ELR (cell line): Measurements from ENCODE around the gene ATP10A.

ENCODE experiments used
- DNase-seq: peaks from one replicate; pipeline ENCODE4 v3.0.0-alpha.2; 2015; ENCODE audit warnings: low read depth

ATP10A gene

DNA sequence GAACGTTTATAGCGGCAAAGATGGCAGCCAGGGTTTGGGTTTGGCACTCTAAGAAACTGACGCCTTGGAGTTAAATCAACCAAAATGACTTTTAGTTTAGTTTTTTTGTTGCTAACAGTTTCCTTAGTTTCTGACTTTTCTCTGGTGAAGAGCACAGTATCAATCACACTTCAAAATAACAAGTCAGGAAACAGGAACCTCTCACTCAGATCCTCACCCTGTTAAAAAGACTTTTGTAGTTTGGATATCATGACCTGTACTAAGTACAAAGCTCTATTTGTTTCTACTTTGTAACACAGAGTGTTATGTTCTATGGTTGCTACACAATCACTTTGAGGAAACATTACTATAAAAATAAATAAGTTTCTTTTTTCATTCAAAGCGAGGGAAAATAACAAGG is 51.1 kb downstream of the ATP10A start:
- no peak for DNase-seq

DNA sequence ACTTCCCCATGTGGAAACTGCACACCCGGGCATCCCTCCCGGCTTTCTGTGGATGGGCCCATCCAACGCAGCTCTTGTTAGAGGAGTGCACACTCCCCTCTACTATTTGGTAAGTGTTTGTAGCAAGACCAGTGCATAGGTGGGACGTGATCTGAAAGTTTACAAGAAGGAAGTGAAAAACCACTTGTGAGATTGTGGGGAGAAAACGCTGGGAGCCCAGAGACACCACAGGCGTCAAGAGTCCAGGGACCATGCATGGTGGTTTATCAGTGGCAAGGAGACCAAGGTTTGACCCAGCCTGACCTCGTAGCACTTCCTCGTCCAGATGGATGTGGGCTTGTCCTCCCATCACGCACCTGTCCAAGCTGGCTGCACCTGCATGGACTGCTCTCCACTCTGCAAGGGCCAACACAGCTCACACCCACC is 51.6 kb downstream of the ATP10A start:
- DNase-seq = no peak

DNA sequence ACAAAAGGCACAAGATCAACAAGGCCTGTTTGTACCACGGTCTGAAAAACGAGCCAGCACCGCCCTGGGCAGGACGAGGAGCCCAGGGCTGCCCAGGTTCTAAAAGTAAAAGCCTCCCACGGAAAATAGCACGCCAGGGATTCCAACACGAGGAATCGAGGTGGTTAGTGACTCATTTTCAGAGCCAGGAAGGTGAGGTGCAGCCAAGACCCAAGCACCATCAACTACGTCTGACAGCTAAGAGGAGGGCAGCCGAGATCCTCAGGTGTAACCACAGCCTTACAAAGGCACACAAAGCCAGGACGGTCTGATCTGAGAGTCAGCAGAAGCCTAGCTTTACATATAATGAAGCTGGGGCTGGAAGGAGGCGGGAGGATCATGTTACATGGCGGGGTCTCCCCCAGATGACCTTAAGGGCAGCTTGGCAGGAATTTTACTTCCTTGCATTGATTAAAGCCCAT is 52.5 kb downstream of the ATP10A start:
- no peak for DNase-seq

DNA sequence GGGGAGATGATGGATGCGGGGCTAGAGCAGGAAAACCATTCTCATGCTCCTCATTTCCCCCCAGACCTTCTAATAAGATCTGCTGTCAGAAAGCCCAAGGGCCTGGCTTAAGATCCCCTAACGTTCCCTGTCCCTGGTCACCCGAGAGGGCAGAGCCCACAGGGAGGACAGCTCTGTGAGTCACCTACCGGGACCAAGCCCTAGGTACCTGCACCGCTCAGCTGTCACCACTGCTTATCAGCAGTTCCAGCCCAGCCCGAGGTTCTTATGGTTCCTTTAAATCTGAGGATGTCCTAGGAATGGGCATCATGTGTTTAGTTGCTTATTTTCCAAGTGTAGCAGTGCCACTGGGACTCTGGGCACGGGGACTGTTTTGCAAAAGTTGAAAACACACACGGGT is 53.0 kb downstream of the ATP10A start:
- DNase-seq = no peak

DNA sequence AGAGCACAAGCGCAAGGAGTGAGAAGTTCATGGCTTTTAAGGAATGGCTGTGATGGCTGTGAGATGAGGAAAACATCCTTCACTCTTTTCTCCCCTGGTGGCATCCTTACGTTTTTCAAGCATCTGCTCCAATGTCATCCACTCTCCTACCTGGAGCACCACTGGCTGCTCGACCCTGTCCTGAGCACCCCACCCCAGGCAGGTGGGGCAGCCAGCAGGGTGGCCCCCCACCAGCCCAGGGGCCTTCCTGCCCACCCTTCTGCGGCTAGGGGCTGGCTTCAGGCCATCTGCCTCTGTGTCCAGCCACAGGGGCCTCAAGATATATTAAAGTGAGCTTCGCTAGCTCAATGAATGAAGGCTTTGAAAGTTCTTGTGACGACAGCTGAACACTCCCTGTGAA is 56.1 kb downstream of the ATP10A start:
- no peak for DNase-seq

DNA sequence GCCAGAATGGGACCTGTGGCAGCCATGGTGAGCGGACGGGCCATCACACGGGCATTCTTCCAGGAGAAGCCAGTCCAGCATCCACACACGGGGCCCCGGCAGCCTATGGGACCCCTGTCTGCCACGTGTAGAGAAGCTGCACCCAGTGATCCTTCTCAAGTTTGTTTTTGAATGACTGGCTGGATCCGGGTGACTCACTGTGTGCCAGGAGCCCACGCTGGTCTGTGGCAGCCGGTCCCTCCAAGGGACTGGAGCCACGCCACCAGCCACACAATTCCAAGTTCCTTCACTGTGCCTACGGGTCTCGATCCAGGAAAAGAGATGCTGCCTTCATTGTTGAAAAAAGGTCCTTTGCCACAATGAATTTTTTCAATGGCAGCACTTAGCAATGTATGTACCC is 58.1 kb downstream of the ATP10A start:
- DNase-seq = no peak

DNA sequence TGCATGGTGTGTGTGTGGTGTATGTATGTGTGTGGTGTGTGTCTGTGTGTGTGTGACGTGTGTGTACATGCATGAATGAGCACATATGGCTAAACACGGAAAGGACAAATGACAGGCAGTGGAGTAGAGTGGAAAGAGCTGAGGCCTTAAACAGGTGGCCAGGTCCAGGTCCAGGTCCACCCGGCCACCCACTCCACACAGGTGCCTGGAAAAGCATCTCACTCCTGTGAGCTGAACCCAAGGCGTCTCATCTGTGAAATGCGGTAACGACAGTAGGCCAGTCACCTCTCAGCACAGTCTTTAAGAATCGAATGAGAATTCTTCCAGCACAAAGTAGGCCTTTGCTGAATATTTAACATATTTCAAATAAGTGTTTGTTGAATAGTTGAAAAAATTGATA is 58.7 kb downstream of the ATP10A start:
- DNase-seq = no peak

DNA sequence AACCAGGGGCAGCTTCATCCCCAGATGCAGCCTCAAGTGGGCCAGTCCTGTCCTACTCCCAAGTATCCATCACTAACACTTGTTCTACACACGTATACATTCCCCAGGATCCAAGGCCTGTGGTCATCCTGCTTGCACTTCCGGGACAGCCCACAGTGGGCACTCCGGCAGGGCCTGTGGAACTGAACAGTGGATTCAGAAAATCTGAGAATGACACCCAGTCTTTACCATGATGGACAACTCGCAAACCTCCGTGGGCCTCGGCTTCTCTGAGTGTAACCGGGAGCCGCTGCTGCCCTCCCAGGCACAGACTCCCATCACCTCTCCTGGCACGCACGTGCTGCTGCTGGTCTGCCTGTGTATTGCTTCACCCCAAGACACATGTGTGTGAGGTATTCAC is 59.6 kb downstream of the ATP10A start:
- no peak for DNase-seq

DNA sequence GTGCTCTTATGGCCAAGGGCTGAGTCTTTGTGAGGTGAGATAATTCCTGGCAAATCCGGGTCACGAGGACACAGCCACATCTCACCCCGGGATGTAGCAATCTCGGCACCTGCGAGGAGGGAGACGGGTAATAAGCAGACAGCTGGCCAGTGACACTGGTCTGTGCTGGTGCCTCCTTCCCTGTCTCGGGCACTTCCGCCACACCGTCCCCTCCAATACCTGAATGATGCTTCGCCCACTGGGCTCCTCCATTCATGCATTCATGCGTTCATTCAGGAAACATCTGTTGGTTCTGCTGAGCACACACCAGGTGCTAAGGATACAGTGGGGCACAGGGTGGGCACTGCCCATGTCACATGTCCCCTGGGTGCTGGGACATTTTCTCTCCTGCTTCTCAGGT is 60.1 kb downstream of the ATP10A start:
- no peak for DNase-seq

DNA sequence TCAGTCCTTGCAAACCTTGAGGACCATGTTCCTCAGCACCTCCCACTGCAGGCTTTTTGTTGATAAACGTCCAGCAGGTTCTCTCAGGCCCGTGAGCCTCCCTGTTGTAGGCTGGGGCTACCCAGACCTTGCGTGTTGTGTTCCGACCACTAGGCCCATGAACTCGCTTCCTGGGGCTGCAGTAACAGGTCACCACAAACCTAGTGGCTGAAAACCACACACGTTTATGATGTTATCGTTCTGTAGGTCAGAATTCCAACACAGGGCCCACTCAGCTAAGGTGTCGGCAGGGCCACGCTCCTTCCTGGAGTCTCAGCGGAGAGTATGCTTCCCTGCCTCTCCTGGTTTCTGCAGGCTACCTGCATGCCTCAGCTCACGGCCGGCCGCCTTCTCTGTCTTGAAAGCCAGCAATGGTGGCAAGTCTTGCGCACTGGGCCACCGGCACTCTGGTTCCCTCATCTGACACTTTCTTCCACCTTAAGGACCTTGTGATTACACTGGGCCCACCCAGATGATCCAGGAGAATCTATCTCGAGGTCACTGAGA is 60.8 kb downstream of the ATP10A start:
- DNase-seq = no peak

DNA sequence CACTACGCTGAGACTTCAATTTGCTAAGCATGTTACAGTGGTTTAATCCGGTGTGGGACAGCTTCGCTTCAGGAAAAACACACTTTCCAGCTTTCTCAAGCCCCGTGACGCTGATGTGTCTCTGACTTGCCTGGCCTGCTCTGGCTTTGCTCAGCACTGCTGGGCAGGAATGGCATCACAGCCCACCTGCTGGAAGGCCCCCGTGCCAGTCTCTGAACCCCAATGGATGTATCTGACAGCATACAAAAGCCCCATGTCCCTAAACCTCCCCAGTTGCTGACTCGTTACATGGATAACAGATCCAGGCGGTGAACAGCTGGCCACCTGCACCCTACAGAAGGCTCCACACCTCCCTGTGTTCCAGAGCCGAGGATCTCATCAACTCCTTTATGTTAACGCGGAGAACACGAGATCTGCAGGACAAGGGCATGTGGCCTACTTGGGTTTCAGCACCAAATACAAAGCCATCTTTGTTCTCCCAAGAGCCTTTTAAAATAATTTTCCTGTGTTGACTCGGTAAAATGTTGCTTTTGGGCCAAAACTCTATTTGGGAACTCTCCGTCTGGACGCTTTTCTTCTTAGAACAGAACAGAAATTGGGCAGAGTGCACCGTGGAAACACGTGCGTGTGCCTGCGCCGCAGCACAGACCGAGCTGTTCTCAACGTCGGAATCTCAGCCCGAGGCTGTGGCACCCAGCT is 61.4 kb downstream of the ATP10A start:
- no peak for DNase-seq

DNA sequence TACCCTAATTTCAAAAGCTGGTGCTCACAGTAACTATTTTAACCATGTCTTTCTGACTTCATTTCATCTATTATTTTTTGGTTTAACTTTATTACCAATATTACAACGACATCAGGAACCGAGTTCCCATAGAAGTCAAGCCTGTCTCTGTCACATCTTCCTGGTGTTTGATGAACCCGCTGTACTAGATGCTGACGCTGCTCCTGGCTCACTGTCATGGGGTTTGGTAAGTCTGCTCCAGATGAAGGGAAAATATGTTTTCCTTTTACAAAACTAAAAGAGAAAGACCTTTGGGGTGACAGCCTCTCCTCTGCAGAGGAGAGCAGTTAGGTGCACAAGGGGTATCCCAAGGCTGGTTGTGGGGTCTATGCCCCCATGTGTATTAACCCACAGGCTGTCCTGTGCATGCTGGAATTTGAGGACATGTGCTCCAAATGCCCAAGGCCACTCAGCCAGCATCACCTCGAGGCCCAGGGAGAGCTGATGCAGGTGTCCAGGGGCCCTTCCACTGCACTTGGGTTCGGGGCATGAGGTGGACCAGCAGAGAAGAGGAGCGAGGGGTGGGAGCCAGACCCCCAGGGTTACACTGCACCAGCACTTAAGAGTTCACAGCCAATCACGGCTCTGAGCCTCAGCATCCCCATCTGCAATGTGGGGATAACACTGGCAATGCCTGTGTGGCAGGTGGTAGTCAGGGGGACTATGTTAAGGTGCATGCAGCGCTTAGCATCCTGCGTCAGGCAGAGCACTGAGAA is 62.2 kb downstream of the ATP10A start:
- no peak for DNase-seq

DNA sequence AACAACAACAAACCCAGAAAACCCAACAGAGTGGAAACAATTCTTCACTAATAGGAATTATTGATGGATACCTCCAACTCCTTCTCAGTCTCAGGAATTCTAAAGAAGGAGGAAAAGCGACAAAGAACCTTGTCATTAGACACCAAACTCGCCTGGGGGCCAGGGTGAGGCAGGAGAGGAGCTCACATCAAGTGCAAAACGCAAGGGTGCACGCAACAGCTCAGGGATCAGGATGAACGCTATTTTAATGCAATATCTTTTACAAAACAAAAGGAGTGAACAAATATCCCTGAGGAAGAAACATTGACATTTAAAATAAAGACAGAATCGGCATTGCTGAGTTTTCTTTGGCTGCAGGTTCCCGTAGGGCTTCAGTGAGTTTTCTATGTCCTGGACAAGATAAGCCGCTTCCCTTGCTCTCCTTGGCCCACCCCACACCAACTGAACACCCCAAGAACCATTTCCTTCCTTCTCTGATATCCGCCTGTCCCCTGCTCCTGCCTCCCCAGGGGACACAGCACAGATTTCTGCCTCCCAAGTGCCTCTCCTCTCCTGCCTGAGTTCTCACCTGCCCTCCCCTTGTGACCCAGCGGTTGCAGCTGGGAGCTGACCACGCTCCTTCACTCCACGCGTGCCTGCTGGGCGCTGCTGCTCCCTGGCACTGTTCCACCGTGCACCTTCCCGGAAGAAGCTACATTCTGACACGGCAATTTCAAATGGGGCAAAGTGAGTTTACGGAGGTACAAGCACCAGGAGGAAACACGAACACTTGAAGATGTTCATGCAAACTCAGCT is 63.0 kb downstream of the ATP10A start:
- DNase-seq = no peak

DNA sequence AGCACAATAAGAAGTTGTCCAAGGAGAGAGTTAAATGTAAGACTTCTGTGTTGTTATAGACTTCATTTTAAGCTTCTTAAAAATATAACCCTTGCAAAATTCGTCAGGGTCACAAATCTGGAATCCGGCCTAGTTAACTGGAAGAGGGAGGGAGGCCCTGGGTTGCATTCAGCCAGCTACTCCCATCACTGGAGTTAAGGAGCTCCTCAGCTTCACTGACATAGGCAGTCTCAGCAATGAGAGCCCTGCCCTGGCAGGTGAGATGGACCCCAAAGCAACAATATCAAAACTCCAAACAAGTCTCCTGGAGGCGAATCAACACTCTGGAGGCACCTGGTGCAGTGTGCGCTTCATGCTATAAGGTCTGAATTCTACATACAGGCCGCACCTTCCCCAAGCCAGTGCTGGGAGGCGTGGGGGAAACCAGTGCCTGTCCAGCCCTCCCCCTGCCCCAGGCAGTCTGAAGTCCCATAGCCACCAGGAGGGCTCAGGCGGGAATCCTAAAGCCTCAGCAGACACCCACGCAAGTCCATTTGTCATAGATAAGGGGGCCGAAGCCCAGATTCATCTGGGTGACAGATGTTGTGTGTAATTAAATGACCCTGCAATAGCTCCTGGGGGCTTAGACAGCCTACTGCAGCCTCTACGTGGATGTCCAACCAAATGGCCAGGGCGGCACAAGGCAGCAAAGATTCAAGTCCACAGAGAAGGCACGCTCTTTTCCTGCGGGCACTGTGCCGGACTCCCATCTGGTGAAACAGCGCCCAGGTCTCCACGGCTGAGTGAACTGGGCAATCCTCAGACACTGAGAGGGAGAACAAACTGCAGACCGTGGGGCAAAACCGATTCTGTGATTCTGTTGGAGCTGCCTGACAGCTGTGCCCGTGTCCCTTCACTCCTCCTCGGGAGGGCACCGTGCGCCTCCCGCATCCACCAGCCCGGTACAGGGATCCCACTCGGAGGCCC is 64.9 kb downstream of the ATP10A start:
- no peak for DNase-seq

DNA sequence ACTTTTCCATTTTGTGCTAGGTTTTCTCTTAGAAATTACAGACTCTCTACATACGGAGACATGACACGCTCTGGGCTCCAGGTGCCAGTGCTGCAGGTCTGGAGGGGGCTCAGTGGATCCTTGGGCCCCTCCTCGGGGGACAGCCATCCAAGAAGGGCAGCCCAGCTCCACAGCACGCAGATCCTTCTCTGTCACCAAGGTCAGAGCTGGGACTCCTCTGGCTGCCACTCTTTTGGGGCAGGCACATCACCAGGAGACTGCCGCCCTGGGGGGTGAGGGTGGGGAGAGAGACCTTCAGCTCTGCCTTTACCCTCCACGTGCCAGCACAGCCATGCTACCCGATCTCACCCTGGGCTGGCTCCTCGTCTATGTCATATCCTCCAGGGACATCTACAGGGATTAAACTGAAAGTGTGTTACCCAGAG is 65.6 kb downstream of the ATP10A start:
- no peak for DNase-seq

DNA sequence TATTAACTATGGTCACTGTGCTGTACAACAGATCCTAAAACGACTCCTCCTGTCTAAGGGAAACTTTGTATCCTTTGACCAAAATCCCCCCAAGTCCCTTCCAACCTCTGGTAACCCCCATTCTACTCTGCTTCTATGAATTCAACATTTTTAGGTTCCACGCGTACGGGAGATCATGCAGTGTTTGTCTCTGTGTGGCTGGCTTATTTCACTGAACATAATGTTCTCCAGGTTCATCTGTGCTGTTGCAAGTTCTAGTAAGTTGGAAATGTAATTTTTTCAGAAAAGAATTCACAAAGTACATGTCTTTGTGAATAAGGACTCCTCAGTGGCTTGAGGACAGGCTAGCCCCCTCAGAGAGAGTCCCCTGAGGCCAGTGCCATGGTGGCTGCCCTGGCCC is 66.1 kb downstream of the ATP10A start:
- DNase-seq = no peak

DNA sequence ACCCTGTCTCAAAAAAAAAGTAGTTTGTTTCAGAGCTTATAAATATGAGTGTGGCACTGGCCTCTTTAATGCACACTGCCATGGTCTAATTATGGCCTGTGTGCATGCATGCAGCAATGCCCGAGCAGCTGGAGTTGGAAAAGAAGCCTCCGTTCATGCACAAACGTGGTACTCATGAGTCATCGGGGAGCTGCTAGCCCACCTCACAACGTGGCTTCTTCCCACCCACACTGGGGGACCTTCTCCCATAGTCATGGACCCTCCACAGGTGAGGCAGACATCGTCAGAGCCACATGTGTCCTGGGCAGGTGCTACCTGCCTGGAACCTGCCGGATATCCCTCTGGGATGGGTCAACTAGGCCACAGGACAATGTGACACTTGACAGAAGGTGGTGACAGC is 66.7 kb downstream of the ATP10A start:
- DNase-seq = no peak

DNA sequence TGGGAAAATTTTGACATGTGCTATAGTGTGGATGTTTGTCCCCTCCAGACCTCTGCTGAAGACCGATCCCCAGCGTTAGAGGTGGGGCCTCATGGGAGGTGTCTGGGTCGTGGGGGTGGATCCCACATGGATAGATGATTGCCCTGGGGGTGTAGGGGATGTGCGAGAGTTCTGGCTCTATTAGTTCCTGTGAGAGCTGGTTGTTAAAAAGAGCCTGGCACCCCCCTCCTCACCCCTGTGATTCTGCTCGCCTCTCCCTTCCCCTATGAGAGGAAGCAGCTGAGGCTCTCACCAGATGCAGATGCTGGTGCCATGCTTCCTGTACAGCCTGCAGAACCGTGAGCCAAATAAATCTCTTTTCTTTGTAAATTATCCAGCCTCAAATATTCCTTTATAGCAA is 67.4 kb downstream of the ATP10A start:
- no peak for DNase-seq

DNA sequence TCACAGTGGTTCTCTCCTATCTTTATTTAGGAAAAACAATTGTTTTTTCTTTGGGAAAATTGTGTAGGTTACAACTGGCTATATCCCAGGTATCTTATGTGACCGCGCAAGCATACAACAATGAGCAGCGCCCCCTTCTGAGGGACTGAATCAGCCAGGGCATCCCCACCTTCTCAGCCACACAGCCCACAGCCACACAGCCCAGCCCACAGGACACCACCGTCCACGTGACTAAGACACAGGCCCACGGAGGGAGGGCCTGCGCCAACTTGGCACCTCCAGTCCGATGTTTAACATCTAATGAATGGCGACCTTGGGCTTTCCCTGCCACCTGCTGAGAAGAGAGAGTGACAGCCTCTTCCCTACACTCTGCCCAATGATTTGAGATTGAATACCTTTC is 68.1 kb downstream of the ATP10A start:
- DNase-seq = no peak

DNA sequence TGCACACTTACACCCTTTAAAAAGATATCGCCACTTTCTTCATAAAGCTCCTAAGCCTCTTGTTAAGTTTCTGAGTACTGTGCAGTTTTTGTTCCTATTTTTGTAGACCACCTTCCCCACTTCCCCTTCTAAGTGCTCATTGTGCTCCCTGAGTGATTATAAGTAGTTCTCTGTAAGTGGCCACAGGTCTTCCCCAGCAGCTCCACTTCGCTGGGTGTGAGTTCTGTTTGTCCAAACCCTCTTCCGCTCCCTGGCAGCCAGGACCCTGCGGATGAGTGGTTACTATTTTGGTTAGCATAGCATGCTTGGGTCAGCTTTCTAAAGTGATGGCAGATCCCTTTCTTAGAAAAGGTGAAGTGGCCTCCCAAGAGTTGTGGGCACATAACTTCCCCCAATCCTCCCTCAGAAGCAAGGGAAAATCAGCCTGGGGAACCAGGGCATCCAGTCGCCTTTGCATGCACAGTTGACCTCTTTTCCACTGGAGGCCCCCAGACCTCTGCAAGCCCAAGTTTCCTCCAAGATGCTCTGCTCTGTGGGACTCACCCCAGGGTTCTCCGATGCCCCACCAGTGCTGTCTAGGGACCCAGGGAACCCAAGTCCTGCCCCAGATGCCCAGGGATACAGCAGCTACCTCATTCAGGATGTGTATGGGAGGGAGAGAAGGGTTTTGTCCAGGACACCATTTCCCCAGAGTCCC is 69.6 kb downstream of the ATP10A start:
- DNase-seq = no peak

DNA sequence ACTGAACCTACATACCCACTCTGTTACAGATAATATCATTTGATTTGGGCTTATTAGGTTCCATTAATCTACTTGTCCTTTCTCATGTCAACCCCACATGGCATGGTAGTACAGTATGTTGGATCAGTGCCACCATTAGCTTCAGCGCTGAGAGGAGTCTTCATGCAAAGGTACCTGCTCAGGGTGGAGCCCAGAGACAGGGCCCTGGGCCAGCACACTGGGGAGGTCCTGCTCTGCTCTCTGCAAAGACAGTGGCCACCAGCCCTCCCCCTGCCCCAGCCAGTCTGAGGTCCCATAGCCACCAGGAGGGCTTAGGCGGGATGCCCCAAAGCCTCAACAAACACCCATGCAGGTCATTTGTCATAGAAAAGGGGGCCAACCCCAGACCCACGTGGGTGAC is 71.0 kb downstream of the ATP10A start:
- DNase-seq = no peak
